ENCODE data around the gene DCX. TPM values are rescaled to one million over a fixed set of nuclear protein-coding genes. Genes with fewer than 3 reads are reported as not detected.

DCX gene
- total RNA-seq, 1 experiment from 2014 or later, result not detected

GRCh38 chrX:111355523-111356115, 56.4 kb downstream of the DCX start:
- POLR2A ChIA-PET, result no interaction called here
- H3K4me1 Mint-ChIP-seq (ENCODE audit: insufficient read depth, unreplicated experiment), result peaks cover 9% of the 10 kb centered on the region
- no peaks in the 10 kb centered on the region for H3K9me3 Mint-ChIP-seq (ENCODE audit: unreplicated experiment)
- no peak for DNase-seq (ENCODE audit: unreplicated experiment)
- no TSS peak for BruUV-seq (replicated peaks)
- H3K36me3 Mint-ChIP-seq (ENCODE audit: insufficient read depth, unreplicated experiment), result no peaks in the 10 kb centered on the region
- CTCF ChIA-PET, result interaction anchor here (0.6 kb wide), 1 partner anchor 31 kb away, joined by 3 read pairs; no protein-coding TSS in a partner anchor
- no peak overlapping the region for H3K4me3 Mint-ChIP-seq (ENCODE audit: unreplicated experiment)
- peaks cover 60% of the 10 kb centered on the region for H3K27me3 Mint-ChIP-seq (ENCODE audit: insufficient read depth, unreplicated experiment)
- TF ChIP-seq, protein P1, sequence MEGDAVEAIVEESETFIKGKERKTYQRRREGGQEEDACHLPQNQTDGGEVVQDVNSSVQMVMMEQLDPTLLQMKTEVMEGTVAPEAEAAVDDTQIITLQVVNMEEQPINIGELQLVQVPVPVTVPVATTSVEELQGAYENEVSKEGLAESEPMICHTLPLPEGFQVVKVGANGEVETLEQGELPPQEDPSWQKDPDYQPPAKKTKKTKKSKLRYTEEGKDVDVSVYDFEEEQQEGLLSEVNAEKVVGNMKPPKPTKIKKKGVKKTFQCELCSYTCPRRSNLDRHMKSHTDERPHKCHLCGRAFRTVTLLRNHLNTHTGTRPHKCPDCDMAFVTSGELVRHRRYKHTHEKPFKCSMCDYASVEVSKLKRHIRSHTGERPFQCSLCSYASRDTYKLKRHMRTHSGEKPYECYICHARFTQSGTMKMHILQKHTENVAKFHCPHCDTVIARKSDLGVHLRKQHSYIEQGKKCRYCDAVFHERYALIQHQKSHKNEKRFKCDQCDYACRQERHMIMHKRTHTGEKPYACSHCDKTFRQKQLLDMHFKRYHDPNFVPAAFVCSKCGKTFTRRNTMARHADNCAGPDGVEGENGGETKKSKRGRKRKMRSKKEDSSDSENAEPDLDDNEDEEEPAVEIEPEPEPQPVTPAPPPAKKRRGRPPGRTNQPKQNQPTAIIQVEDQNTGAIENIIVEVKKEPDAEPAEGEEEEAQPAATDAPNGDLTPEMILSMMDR (IDR thresholded peaks at IDR 0.05; ENCODE audit: unreplicated experiment), result no peak
- intact Hi-C loops (cut with micrococcal nuclease), result no loop called here
- H3K27ac Mint-ChIP-seq (ENCODE audit: low read depth, unreplicated experiment), result no peak overlapping the region

- intact Hi-C loops (cut with micrococcal nuclease), result no loop called here
- peaks cover 9% of the 10 kb centered on the region for H3K4me1 Mint-ChIP-seq (ENCODE audit: insufficient read depth, unreplicated experiment)
- H3K4me3 Mint-ChIP-seq (ENCODE audit: unreplicated experiment), result no peak overlapping the region
- TF ChIP-seq, protein P1 (IDR thresholded peaks at IDR 0.05; ENCODE audit: unreplicated experiment), result no peak
- peaks cover 69% of the 10 kb centered on the region for H3K27me3 Mint-ChIP-seq (ENCODE audit: insufficient read depth, unreplicated experiment)
- POLR2A ChIA-PET, result no interaction called here
- CTCF ChIA-PET, result interaction anchor here (0.6 kb wide), 1 partner anchor 78 kb away, joined by 3 read pairs; no protein-coding TSS in a partner anchor
- no peaks in the 10 kb centered on the region for H3K36me3 Mint-ChIP-seq (ENCODE audit: insufficient read depth, unreplicated experiment)
- H3K27ac Mint-ChIP-seq (ENCODE audit: low read depth, unreplicated experiment), result no peak overlapping the region
- H3K9me3 Mint-ChIP-seq (ENCODE audit: unreplicated experiment), result no peaks in the 10 kb centered on the region
- no TSS peak for BruUV-seq (replicated peaks)
- DNase-seq (ENCODE audit: unreplicated experiment), result no peak
These were observed 57.5 kb downstream of the DCX start for GRCh38 chrX:111354496-111354895.

GRCh38 chrX:111353793-111354192, 58.2 kb downstream of the DCX start:
- intact Hi-C loops (cut with micrococcal nuclease), result no loop called here
- Mint-ChIP-seq H3K36me3 (ENCODE audit: insufficient read depth, unreplicated experiment) (no peaks in the 10 kb centered on the region), H3K27me3 (ENCODE audit: insufficient read depth, unreplicated experiment) (peaks cover 69% of the 10 kb centered on the region), H3K4me3 (ENCODE audit: unreplicated experiment) (no peak overlapping the region), H3K4me1 (ENCODE audit: insufficient read depth, unreplicated experiment) (peaks cover 9% of the 10 kb centered on the region), H3K27ac (ENCODE audit: low read depth, unreplicated experiment) (no peak overlapping the region), H3K9me3 (ENCODE audit: unreplicated experiment) (no peaks in the 10 kb centered on the region)
- BruUV-seq (replicated peaks), result no TSS peak
- ChIA-PET CTCF (interaction anchor here (0.7 kb wide), 1 partner anchor 328 kb away, joined by 3 read pairs; no protein-coding TSS in a partner anchor), POLR2A (no interaction called here)
- TF ChIP-seq, protein P1 (IDR thresholded peaks at IDR 0.05; ENCODE audit: unreplicated experiment), result no peak
- peak; percentile 2 for DNase-seq (ENCODE audit: unreplicated experiment)

DNA sequence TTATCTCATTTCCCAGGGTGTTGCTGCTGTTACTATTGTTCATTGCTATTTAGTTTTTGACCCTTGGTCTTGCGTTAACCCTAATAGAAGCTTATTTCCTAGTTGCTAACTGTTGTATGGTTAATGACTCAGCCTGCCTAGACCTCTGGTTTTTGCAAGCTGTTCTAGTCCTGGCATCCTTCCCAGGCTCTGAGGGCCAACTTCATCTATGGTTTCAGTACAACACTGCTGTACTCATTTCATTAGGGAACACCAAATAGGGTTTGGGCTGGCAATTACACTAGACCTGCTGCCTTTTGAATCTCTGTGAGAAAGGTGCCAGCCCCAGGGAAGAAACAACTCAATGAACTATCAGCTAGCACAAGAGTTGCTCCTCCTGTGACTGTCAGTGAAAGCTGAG, 59.6 kb downstream of the DCX start:
- BruUV-seq (replicated peaks), result no TSS peak
- peak; percentile 87 for DNase-seq (ENCODE audit: unreplicated experiment)
- H3K36me3 Mint-ChIP-seq (ENCODE audit: insufficient read depth, unreplicated experiment), result no peaks in the 10 kb centered on the region
- H3K27ac Mint-ChIP-seq (ENCODE audit: low read depth, unreplicated experiment), result no peak overlapping the region
- intact Hi-C loops (cut with micrococcal nuclease), result no loop called here
- H3K9me3 Mint-ChIP-seq (ENCODE audit: unreplicated experiment), result no peaks in the 10 kb centered on the region
- peaks cover 72% of the 10 kb centered on the region for H3K27me3 Mint-ChIP-seq (ENCODE audit: insufficient read depth, unreplicated experiment)
- H3K4me1 Mint-ChIP-seq (ENCODE audit: insufficient read depth, unreplicated experiment), result peaks cover 9% of the 10 kb centered on the region
- CTCF ChIA-PET, result no interaction called here
- no peak overlapping the region for H3K4me3 Mint-ChIP-seq (ENCODE audit: unreplicated experiment)
- POLR2A ChIA-PET, result interaction anchor here (0.6 to 1.0 kb wide), 3 partner anchors 11 to 66 kb away, joined by 3 to 4 read pairs (median 3); no protein-coding TSS in a partner anchor
- TF ChIP-seq, protein P1 (IDR thresholded peaks at IDR 0.05; ENCODE audit: unreplicated experiment), result no peak
